HepG2 (cell line): ENCODE data around the gene TAL2. TPM values are rescaled to one million over a fixed set of nuclear protein-coding genes. Genes with fewer than 3 reads are reported as not detected.

Source experiments
- ASH2L ChIP-seq: fragments of 300-600, 200-600 bp; sonication (generic); IDR thresholded peaks from 2 replicates; pipeline ENCODE4 v1.7.0; 2017; ENCODE audit warnings: low read depth, mild to moderate bottlenecking, moderate library complexity, mixed read lengths, low read length; ENCODE audit not compliant: insufficient read length
- BRCA1 ChIP-seq: sonication (generic); formaldehyde crosslinking; IDR thresholded peaks from 2 replicates; pipeline ENCODE4 v1.4.0; 2020; ENCODE audit warnings: missing genetic modification reagents
- JUND ChIP-seq: sonication (generic); formaldehyde crosslinking; IDR thresholded peaks from 2 replicates; pipeline ENCODE4 v1.8.0; 2022; ENCODE audit warnings: mild to moderate bottlenecking, missing genetic modification reagents
- KAT2B ChIP-seq: fragments of 150-350 bp; IDR thresholded peaks from 2 replicates; pipeline ENCODE4 v1.6.1; 2014; ENCODE audit warnings: low read depth, low read length, borderline replicate concordance
- KDM3A ChIP-seq: IDR thresholded peaks from 2 replicates; pipeline ENCODE4 v1.6.1; 2018; ENCODE audit warnings: low read depth, missing compliant biosample characterization
- KMT2B ChIP-seq: IDR thresholded peaks from 2 replicates; pipeline ENCODE4 v1.6.1; 2016; ENCODE audit warnings: missing genetic modification reagents, missing compliant biosample characterization
- NFE2 ChIP-seq: sonication (generic); formaldehyde crosslinking; IDR thresholded peaks from 2 replicates; pipeline ENCODE4 v1.4.0; 2020; ENCODE audit warnings: missing genetic modification reagents
- NFKB2 ChIP-seq: sonication (generic); formaldehyde crosslinking; IDR thresholded peaks from 2 replicates; pipeline ENCODE4 v1.4.0; 2020; ENCODE audit warnings: missing genetic modification reagents, borderline replicate concordance
- SATB2 ChIP-seq: sonication (generic); formaldehyde crosslinking; IDR thresholded peaks from 2 replicates; pipeline ENCODE4 v1.5.0; 2020; ENCODE audit warnings: missing genetic modification reagents
- SCMH1 ChIP-seq: sonication (generic); formaldehyde crosslinking; IDR thresholded peaks from 2 replicates; pipeline ENCODE4 v1.9.0; 2021; ENCODE audit warnings: missing genetic modification reagents, mild to moderate bottlenecking, borderline replicate concordance
- SP5 ChIP-seq: IDR thresholded peaks from 2 replicates; pipeline ENCODE4 v1.6.1; 2016; ENCODE audit warnings: low read depth, borderline replicate concordance
- SYNCRIP ChIP-seq: fragments of 200-400 bp; formaldehyde crosslinking; IDR thresholded peaks from 2 replicates; pipeline ENCODE4 v1.6.1; 2018; ENCODE audit warnings: mild to moderate bottlenecking, low read depth, low read length; ENCODE audit not compliant: insufficient read depth
- XBP1 ChIP-seq: sonication (generic); formaldehyde crosslinking; IDR thresholded peaks from 2 replicates; pipeline ENCODE4 v1.5.0; 2020; ENCODE audit warnings: missing genetic modification reagents
- YY1 ChIP-seq: IDR thresholded peaks from 2 replicates; pipeline ENCODE4 v1.6.1; 2011; ENCODE audit warnings: low read length, low read depth, moderate library complexity, mild to moderate bottlenecking; ENCODE audit not compliant: insufficient read depth, insufficient replicate concordance
- ZFP37 ChIP-seq: sonication (generic); formaldehyde crosslinking; IDR thresholded peaks from 2 replicates; pipeline ENCODE4 v1.4.0; 2020; ENCODE audit warnings: missing genetic modification reagents, borderline replicate concordance
- ZNF160 ChIP-seq: sonication (generic); formaldehyde crosslinking; IDR thresholded peaks from 2 replicates; pipeline ENCODE4 v1.8.0; 2022; ENCODE audit warnings: mild to moderate bottlenecking, inconsistent platforms, missing genetic modification reagents
- ZNF552 ChIP-seq: sonication (generic); formaldehyde crosslinking; IDR thresholded peaks from 2 replicates; pipeline ENCODE4 v1.9.0; 2022; ENCODE audit warnings: missing genetic modification reagents, mild to moderate bottlenecking, borderline replicate concordance
- ZNF572 ChIP-seq: sonication (generic); formaldehyde crosslinking; IDR thresholded peaks from 2 replicates; pipeline ENCODE4 v1.5.1; 2020; ENCODE audit warnings: mild to moderate bottlenecking, missing genetic modification reagents
- ZNF747 ChIP-seq: sonication (generic); formaldehyde crosslinking; IDR thresholded peaks from 2 replicates; pipeline ENCODE4 v1.8.1; 2023; ENCODE audit warnings: missing genetic modification reagents, mild to moderate bottlenecking, borderline replicate concordance
- polyA plus RNA-seq, 8 experiments: library from polyadenylated mRNA; depleted of rRNA in 3 of 8; stranded (reverse) in 7 of 8; unstranded in 1 of 8; fragments of >200 nt; fragmentation: Illumina TruSeq in 4 of 8; extraction: Trizol in 4 of 8; gene quantifications; 2 replicates each; pipeline versions ENCODE4 v1.2.1 to v1.2.3, GENCODE V29; 2011 to 2016; ENCODE audit warnings: low read depth in 4 of 8, missing spikeins in 1 of 8, mixed read lengths in 1 of 8; ENCODE audit not compliant: insufficient read depth in 1 of 8
- total RNA-seq, 5 experiments: library from RNA; depleted of rRNA; stranded (reverse); fragments of >200 nt; fragmentation: Illumina TruSeq; extraction: Trizol; gene quantifications; 2 replicates each; pipeline ENCODE4 v1.2.3, GENCODE V29; 2016; ENCODE audit warnings: low read depth in 1 of 5
- TF ChIP-seq, protein P1 (sequence below): sonication (generic); formaldehyde crosslinking; IDR thresholded peaks from 2 replicates; pipeline ENCODE4 v1.5.1; 2020; ENCODE audit warnings: mild to moderate bottlenecking, missing genetic modification reagents, moderate library complexity
- TF ChIP-seq, protein P2 (sequence below): sonication (generic); formaldehyde crosslinking; IDR thresholded peaks from 2 replicates; pipeline ENCODE4 v1.4.0; 2020; ENCODE audit warnings: mild to moderate bottlenecking, missing genetic modification reagents, borderline replicate concordance

The TAL2 gene
- total and polyA plus RNA-seq, 2 of the 13 experiments (the other 11 are each of a cell fraction or from before 2014, with no cell fraction given) = 0.22 TPM; not detected in 1

DNA sequence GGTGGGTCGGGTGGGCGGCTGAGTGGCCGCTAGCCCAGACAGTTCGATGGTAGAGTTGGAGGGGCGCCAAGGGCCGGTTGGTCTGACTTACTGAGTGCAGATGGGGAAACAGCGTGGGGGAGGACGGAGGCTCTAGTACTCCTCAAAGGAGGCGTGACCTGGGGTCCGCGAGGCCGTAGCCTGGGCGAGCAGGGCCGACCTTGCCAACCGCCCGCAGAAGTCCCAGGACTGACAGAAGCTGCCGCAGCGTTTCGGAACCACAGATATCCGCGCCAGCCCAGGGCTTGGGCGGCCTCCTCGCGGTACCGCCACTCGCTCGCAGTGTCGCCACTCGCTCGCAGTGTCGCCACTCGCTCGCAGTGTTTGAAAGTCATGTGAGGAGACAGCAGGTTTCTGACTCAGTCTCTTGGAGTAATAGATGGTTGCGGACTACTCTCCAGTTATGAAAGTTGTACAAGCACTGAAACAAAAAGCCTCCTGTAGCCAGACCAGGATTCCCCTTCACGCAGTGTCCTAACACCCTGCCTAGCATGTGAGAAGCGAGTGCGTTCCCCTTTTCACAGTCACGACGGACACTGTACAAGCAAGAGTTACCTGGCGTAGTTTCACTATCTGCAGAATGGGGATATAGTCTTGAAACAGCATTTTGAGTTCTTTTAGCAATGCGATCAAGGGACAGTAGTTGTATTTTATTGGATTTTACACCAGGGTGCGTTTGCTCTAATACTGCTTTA, 32.8 kb downstream of the TAL2 start (continued):
- TF ChIP-seq NFE2 (CRISPR knock-in tag) (no peak), ASH2L (peak; percentile 78), SYNCRIP (no peak), SATB2 (CRISPR knock-in tag) (0 out of 2 replicates have a peak, but pooled peaks have one; percentile 60), YY1 (no peak), JUND (CRISPR knock-in tag) (peak; percentile 30; the same call in 1 of the 2 replicates), ZNF552 (CRISPR knock-in tag) (no peak), SP5 (CRISPR knock-in tag) (no peak), ZNF160 (CRISPR knock-in tag) (no peak), ZFP37 (0 out of 2 replicates have a peak, but pooled peaks have one; percentile 50), KDM3A (CRISPR knock-in tag) (peak; percentile 51; the same call in 1 of the 2 replicates), KAT2B (no peak), XBP1 (CRISPR knock-in tag) (peak; percentile 10; the same call in 1 of the 2 replicates), BRCA1 (CRISPR knock-in tag) (0 out of 2 replicates have a peak, but pooled peaks have one; percentile 46), NFKB2 (CRISPR knock-in tag) (peak; percentile 83; the same call in 1 of the 2 replicates), ZNF572 (CRISPR knock-in tag) (no peak), ZNF747 (CRISPR knock-in tag) (0 out of 2 replicates have a peak, but pooled peaks have one; percentile 56), KMT2B (CRISPR knock-in tag) (peak; percentile 91), SCMH1 (no peak)
- TF ChIP-seq, protein P1, sequence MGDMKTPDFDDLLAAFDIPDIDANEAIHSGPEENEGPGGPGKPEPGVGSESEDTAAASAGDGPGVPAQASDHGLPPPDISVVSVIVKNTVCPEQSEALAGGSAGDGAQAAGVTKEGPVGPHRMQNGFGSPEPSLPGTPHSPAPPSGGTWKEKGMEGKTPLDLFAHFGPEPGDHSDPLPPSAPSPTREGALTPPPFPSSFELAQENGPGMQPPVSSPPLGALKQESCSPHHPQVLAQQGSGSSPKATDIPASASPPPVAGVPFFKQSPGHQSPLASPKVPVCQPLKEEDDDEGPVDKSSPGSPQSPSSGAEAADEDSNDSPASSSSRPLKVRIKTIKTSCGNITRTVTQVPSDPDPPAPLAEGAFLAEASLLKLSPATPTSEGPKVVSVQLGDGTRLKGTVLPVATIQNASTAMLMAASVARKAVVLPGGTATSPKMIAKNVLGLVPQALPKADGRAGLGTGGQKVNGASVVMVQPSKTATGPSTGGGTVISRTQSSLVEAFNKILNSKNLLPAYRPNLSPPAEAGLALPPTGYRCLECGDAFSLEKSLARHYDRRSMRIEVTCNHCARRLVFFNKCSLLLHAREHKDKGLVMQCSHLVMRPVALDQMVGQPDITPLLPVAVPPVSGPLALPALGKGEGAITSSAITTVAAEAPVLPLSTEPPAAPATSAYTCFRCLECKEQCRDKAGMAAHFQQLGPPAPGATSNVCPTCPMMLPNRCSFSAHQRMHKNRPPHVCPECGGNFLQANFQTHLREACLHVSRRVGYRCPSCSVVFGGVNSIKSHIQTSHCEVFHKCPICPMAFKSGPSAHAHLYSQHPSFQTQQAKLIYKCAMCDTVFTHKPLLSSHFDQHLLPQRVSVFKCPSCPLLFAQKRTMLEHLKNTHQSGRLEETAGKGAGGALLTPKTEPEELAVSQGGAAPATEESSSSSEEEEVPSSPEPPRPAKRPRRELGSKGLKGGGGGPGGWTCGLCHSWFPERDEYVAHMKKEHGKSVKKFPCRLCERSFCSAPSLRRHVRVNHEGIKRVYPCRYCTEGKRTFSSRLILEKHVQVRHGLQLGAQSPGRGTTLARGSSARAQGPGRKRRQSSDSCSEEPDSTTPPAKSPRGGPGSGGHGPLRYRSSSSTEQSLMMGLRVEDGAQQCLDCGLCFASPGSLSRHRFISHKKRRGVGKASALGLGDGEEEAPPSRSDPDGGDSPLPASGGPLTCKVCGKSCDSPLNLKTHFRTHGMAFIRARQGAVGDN (CRISPR knock-in tag) = peak; percentile 92
- TF ChIP-seq, protein P2, sequence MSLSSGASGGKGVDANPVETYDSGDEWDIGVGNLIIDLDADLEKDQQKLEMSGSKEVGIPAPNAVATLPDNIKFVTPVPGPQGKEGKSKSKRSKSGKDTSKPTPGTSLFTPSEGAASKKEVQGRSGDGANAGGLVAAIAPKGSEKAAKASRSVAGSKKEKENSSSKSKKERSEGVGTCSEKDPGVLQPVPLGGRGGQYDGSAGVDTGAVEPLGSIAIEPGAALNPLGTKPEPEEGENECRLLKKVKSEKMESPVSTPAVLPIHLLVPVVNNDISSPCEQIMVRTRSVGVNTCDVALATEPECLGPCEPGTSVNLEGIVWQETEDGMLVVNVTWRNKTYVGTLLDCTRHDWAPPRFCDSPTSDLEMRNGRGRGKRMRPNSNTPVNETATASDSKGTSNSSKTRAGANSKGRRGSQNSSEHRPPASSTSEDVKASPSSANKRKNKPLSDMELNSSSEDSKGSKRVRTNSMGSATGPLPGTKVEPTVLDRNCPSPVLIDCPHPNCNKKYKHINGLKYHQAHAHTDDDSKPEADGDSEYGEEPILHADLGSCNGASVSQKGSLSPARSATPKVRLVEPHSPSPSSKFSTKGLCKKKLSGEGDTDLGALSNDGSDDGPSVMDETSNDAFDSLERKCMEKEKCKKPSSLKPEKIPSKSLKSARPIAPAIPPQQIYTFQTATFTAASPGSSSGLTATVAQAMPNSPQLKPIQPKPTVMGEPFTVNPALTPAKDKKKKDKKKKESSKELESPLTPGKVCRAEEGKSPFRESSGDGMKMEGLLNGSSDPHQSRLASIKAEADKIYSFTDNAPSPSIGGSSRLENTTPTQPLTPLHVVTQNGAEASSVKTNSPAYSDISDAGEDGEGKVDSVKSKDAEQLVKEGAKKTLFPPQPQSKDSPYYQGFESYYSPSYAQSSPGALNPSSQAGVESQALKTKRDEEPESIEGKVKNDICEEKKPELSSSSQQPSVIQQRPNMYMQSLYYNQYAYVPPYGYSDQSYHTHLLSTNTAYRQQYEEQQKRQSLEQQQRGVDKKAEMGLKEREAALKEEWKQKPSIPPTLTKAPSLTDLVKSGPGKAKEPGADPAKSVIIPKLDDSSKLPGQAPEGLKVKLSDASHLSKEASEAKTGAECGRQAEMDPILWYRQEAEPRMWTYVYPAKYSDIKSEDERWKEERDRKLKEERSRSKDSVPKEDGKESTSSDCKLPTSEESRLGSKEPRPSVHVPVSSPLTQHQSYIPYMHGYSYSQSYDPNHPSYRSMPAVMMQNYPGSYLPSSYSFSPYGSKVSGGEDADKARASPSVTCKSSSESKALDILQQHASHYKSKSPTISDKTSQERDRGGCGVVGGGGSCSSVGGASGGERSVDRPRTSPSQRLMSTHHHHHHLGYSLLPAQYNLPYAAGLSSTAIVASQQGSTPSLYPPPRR (CRISPR knock-in tag) = 0 out of 2 replicates have a peak, but pooled peaks have one; percentile 16
